A549 (cell line): ENCODE measurements around the gene KCNAB1. TPM values are rescaled to one million over a fixed set of nuclear protein-coding genes. Genes with fewer than 3 reads are reported as not detected.
A peak's percentile ranks its signal among the peaks of the same experiment; 100 is the strongest.

Experiments used
- ATAC-seq, 2 experiments: fragments of 200-7000 bp in 1 of 2; fragments of >200 bp in 1 of 2; cut with Nextera tagmentation in 1 of 2; cut with Tn5 transposase in 1 of 2; 3 replicates each; pipeline versions ENCODE4 v1.8.0 to v1.9.1; 2018 to 2020; ENCODE audit warnings: mild to moderate bottlenecking in 1 of 2, moderate library complexity in 1 of 2
- CTCF ChIA-PET: fragments of 300-600 bp; sonication (Branson Sonifier 250); formaldehyde crosslinking; extraction: SDS; loops from one replicate; lab custom pipeline; 2021; ENCODE audit warnings: antibody characterized with exemption, inconsistent platforms; lab: Yijun Ruan, JAX
- POLR2A ChIA-PET: fragments of 350-600 bp; formaldehyde crosslinking; extraction: SDS; loops from one replicate; lab custom pipeline; 2021; ENCODE audit warnings: antibody characterized with exemption, inconsistent platforms; lab: Yijun Ruan, JAX
- DNase-seq, 2 experiments: peaks; one replicate each; pipeline versions ENCODE4 v3.0.0 to v3.0.0-alpha.2; 2011 to 2016; ENCODE audit warnings: low read depth in 1 of 2, low spot score in 1 of 2
- FAIRE-seq: peaks from 2 replicates; lab custom pipeline; 2011; peaks lifted over from hg19 to GRCh38; lab: Jason Lieb, UNC
- H3K27ac ChIP-seq, 2 experiments: fragments of >200 bp; sonication (Bioruptor Twin); formaldehyde crosslinking; 3 replicates each; pipeline ENCODE4 v1.5.1; 2016 to 2017
- H3K4me1 ChIP-seq: fragments of >200 bp; sonication (Bioruptor Twin); formaldehyde crosslinking; 3 replicates; pipeline ENCODE4 v1.6.1; 2016
- H3K4me2 ChIP-seq: fragments of >200 bp; sonication (Bioruptor Twin); formaldehyde crosslinking; 3 replicates; pipeline ENCODE4 v1.6.1; 2016
- H3K4me3 ChIP-seq: fragments of >200 bp; sonication (Bioruptor Twin); formaldehyde crosslinking; 3 replicates; pipeline ENCODE4 v1.5.1; 2016
- H3K9me3 ChIP-seq: fragments of >200 bp; sonication (Bioruptor Twin); formaldehyde crosslinking; 3 replicates; pipeline ENCODE4 v1.6.1; 2016
- BCL3 ChIP-seq: fragments of >200 bp; sonication (Bioruptor Twin); formaldehyde crosslinking; IDR thresholded peaks from 3 replicates; pipeline ENCODE4 v1.6.1; 2016
- CBX2 ChIP-seq: fragments of 200-600 bp; sonication (generic); IDR thresholded peaks from 2 replicates; pipeline ENCODE4 v1.6.1; 2016; ENCODE audit warnings: low read depth, mild to moderate bottlenecking, borderline replicate concordance
- CBX8 ChIP-seq: fragments of 200-600 bp; sonication (generic); IDR thresholded peaks from 2 replicates; pipeline ENCODE4 v1.6.1; 2016
- E2F6 ChIP-seq: IDR thresholded peaks from 2 replicates; pipeline ENCODE4 v1.6.1; 2012; ENCODE audit warnings: low read depth, borderline replicate concordance
- EHF ChIP-seq: fragments of 250-450 bp; sonication (Bioruptor Pico); IDR thresholded peaks from 2 replicates; pipeline ENCODE4 v1.5.0; 2020; ENCODE audit warnings: mild to moderate bottlenecking
- EHMT2 ChIP-seq: fragments of 200-600 bp; sonication (generic); IDR thresholded peaks from 2 replicates; pipeline ENCODE4 v1.6.1; 2016; ENCODE audit warnings: antibody characterized with exemption, low read depth, mild to moderate bottlenecking, moderate library complexity
- ELK1 ChIP-seq: fragments of 150-350 bp; IDR thresholded peaks from 2 replicates; pipeline ENCODE4 v1.6.1; 2014; ENCODE audit warnings: low read depth, mild to moderate bottlenecking, low read length
- ESRRA ChIP-seq: fragments of 150-350 bp; IDR thresholded peaks from 2 replicates; pipeline ENCODE4 v1.6.1; 2014; ENCODE audit warnings: mild to moderate bottlenecking, low read length, borderline replicate concordance
- FOSL2 ChIP-seq, 2 experiments: fragments of 450-650 bp in 1 of 2; fragments of >200 bp in 1 of 2; sonication (Bioruptor Twin) in 1 of 2; formaldehyde crosslinking; IDR thresholded peaks; 2 replicates each; pipeline versions ENCODE4 v1.5.0 to v1.6.1; 2016 to 2020; ENCODE audit warnings: mild to moderate bottlenecking in 1 of 2, moderate library complexity in 1 of 2
- HOXA7 ChIP-seq: fragments of 250-450 bp; sonication (Bioruptor Pico); IDR thresholded peaks from 2 replicates; pipeline ENCODE4 v1.5.0; 2020; ENCODE audit warnings: mild to moderate bottlenecking, moderate library complexity
- HOXB13 ChIP-seq: fragments of 250-450 bp; sonication (Bioruptor Pico); IDR thresholded peaks from 2 replicates; pipeline ENCODE4 v1.5.0; 2020; ENCODE audit warnings: low read depth, mild to moderate bottlenecking, moderate library complexity
- JUN ChIP-seq, 2 experiments: fragments of >200 bp; sonication (Bioruptor Twin); formaldehyde crosslinking; IDR thresholded peaks; 2 replicates in 1 of 2; 3 replicates in 1 of 2; pipeline ENCODE4 v1.6.1; 2016 to 2017
- JUNB ChIP-seq: fragments of >200 bp; sonication (Bioruptor Twin); formaldehyde crosslinking; IDR thresholded peaks from 2 replicates; pipeline ENCODE4 v1.6.1; 2016
- MAX ChIP-seq: IDR thresholded peaks from 2 replicates; pipeline ENCODE4 v1.6.1; 2012
- MYC ChIP-seq: IDR thresholded peaks from 2 replicates; pipeline ENCODE4 v1.6.1; 2012; ENCODE audit warnings: mild to moderate bottlenecking, inconsistent platforms, low read length, improper control_type of control experiment, borderline replicate concordance
- NR3C1 ChIP-seq: fragments of >200 bp; sonication (Bioruptor Twin); formaldehyde crosslinking; IDR thresholded peaks from 3 replicates; pipeline ENCODE4 v1.6.1; 2017
- PHF8 ChIP-seq: fragments of 200-600 bp; sonication (generic); IDR thresholded peaks from 2 replicates; pipeline ENCODE4 v1.6.1; 2016; ENCODE audit warnings: low read depth, mild to moderate bottlenecking, antibody characterized with exemption, moderate library complexity, borderline replicate concordance
- RARB ChIP-seq: fragments of 250-450 bp; sonication (Bioruptor Pico); IDR thresholded peaks from 2 replicates; pipeline ENCODE4 v1.8.0; 2021; ENCODE audit warnings: mild to moderate bottlenecking, moderate library complexity
- RNF2 ChIP-seq: fragments of 200-600 bp; sonication (generic); IDR thresholded peaks from 2 replicates; pipeline ENCODE4 v1.6.1; 2016; ENCODE audit warnings: low read depth, mild to moderate bottlenecking, antibody characterized with exemption, moderate library complexity, borderline replicate concordance
- SREBF2 ChIP-seq: fragments of 450-650 bp; IDR thresholded peaks from 2 replicates; pipeline ENCODE4 v1.6.1; 2014; ENCODE audit warnings: mild to moderate bottlenecking, moderate library complexity
- TFCP2L1 ChIP-seq: fragments of 250-450 bp; sonication (Bioruptor Pico); IDR thresholded peaks from 2 replicates; pipeline ENCODE4 v1.5.0; 2021; ENCODE audit warnings: mild to moderate bottlenecking
- ZFP36 ChIP-seq: fragments of 450-650 bp; IDR thresholded peaks from 2 replicates; pipeline ENCODE4 v1.6.1; 2014; ENCODE audit warnings: borderline replicate concordance; ENCODE audit not compliant: partially characterized antibody
- ZSCAN20 ChIP-seq: fragments of 250-450 bp; sonication (Bioruptor Pico); IDR thresholded peaks from 2 replicates; pipeline ENCODE4 v1.8.0; 2022; ENCODE audit warnings: mild to moderate bottlenecking, moderate library complexity
- WGBS: methylation state at CpG from one replicate; pipeline ENCODE4 v1.1.6; 2017; ENCODE audit errors: missing lambda C conversion rate; 5-methylcytosine and 5-hydroxymethylcytosine counted together
- polyA plus RNA-seq, 4 experiments: library from polyadenylated mRNA; depleted of rRNA in 3 of 4; stranded (reverse); fragments of >200 nt; fragmentation: RNase III in 1 of 4; extraction: RNeasy Plus Mini Kit Qiagen cat#74134 plus additional on column Dnase treatment in 1 of 4; gene quantifications; 2 replicates in 3 of 4; 3 replicates in 1 of 4; pipeline ENCODE4 v1.2.3, GENCODE V29; 2011 to 2017

Gene KCNAB1
- polyA plus RNA-seq, 2 of the 4 experiments (the other 2 are of a cell fraction) = not detected

GRCh38 chr3:156175570-156175969 lies 55.2 kb downstream of the KCNAB1 start:
- POLR2A ChIA-PET = no interaction called here
- TF ChIP-seq TFCP2L1 = no peak
- no peak for TF ChIP-seq JUNB
- TF ChIP-seq ZFP36 = no peak
- FAIRE-seq = no peak
- H3K4me1 ChIP-seq = no peaks in the 10 kb centered on the region
- no peak overlapping the region for H3K4me3 ChIP-seq
- ATAC-seq = no peak
- no peak overlapping the region for H3K4me2 ChIP-seq
- no peak overlapping the region for H3K27ac ChIP-seq
- WGBS = 47% methylated on average over 7 of the region's 7 CpGs
- H3K9me3 ChIP-seq = no peaks in the 10 kb centered on the region
- no peak for DNase-seq
- CTCF ChIA-PET = interaction anchor here (1.6 to 4.8 kb wide), 3 partner anchors 10 to 334 kb away, joined by 4 to 17 read pairs (median 7); no protein-coding TSS in a partner anchor

GRCh38 chr3:156176048-156176447 lies 55.7 kb downstream of the KCNAB1 start:
- H3K4me2 ChIP-seq = no peak overlapping the region
- 33% methylated on average over 2 of the region's 2 CpGs for WGBS
- H3K4me1 ChIP-seq = no peaks in the 10 kb centered on the region
- ChIA-PET CTCF (interaction anchor here (0.6 to 4.8 kb wide), 2 partner anchors 109 to 334 kb away, joined by 3 to 17 read pairs; no protein-coding TSS in a partner anchor), POLR2A (no interaction called here)
- no peak for DNase-seq
- H3K27ac ChIP-seq = no peak overlapping the region
- no peak for ATAC-seq
- no peaks in the 10 kb centered on the region for H3K9me3 ChIP-seq
- H3K4me3 ChIP-seq = no peak overlapping the region
- no peak for FAIRE-seq
- no peak for TF ChIP-seq HOXB13
- TF ChIP-seq EHF (CRISPR knock-in tag) = no peak
- no peak for TF ChIP-seq RARB (CRISPR knock-in tag)
- no peak for TF ChIP-seq NR3C1
- TF ChIP-seq RNF2 = no peak
- no peak for TF ChIP-seq MYC
- no peak for TF ChIP-seq ELK1
- TF ChIP-seq HOXA7 = no peak
- TF ChIP-seq BCL3 = no peak
- no peak for TF ChIP-seq PHF8
- no peak for TF ChIP-seq MAX
- TF ChIP-seq CBX2 = no peak
- TF ChIP-seq ESRRA = no peak

GRCh38 chr3:156176629-156177210 lies 56.3 kb downstream of the KCNAB1 start:
- CTCF ChIA-PET = interaction anchor here (0.6 to 4.8 kb wide), 3 partner anchors 25 to 333 kb away, joined by 3 to 17 read pairs (median 5); no protein-coding TSS in a partner anchor
- POLR2A ChIA-PET = no interaction called here

GRCh38 chr3:156180077-156180476 lies 59.7 kb downstream of the KCNAB1 start:
- no peaks in the 10 kb centered on the region for H3K9me3 ChIP-seq
- no peak for TF ChIP-seq EHMT2
- no peak for TF ChIP-seq E2F6
- no peak for TF ChIP-seq ELK1
- no peak for TF ChIP-seq NR3C1
- no peak for TF ChIP-seq JUN (IDR thresholded peaks at IDR 0.05)
- no peak for TF ChIP-seq PHF8
- no peak for TF ChIP-seq RNF2
- no peak for TF ChIP-seq ZSCAN20 (CRISPR knock-in tag)
- TF ChIP-seq SREBF2 = no peak

More at GRCh38 chr3:156176629-156177210, 56.3 kb downstream of the KCNAB1 start:
- no peak for FAIRE-seq
- no peaks in the 10 kb centered on the region for H3K9me3 ChIP-seq
- H3K4me3 ChIP-seq = no peak overlapping the region
- ATAC-seq = no peak
- H3K27ac ChIP-seq = no peak overlapping the region
- H3K4me2 ChIP-seq = no peak overlapping the region
- 81% methylated on average over 17 of the region's 17 CpGs for WGBS
- TF ChIP-seq CBX8 (no peak), FOSL2 (IDR thresholded peaks at IDR 0.05) (no peak), FOSL2 (CRISPR knock-in tag; IDR thresholded peaks at IDR 0.05) (no peak)
- DNase-seq = no peak
- H3K4me1 ChIP-seq = no peaks in the 10 kb centered on the region

More at GRCh38 chr3:156180077-156180476, 59.7 kb downstream of the KCNAB1 start:
- CTCF ChIA-PET = interaction anchor here (1.0 kb wide), 1 partner anchor 330 kb away, joined by 3 read pairs; no protein-coding TSS in a partner anchor
- DNase-seq (no peak), FAIRE-seq (peak; percentile 49), ATAC-seq (no peak)
- no peaks in the 10 kb centered on the region for H3K4me1 ChIP-seq
- H3K27ac ChIP-seq = no peak overlapping the region
- no peak overlapping the region for H3K4me3 ChIP-seq
- H3K4me2 ChIP-seq = no peak overlapping the region
- POLR2A ChIA-PET = no interaction called here
